GM20431 (cell line): ENCODE measurements around the gene ACP5.
"Not testable (repeated sequence)": the region's sequence is repeated elsewhere in the genome, so short reads cannot be mapped to it uniquely, and the experiment has no call there.

Experiments used
- in situ Hi-C: fragments of 300-500 bp; cut with MseI, MboI; formaldehyde crosslinking; loops from one replicate; pipeline ENCODE4 v1.15.0; 2020; ENCODE audit warnings: low sequenced_read_pairs; ENCODE audit not compliant: unreplicated experiment

ACP5 gene

GRCh38 chr19:11577451-11578257, at the start of gene ACP5:
TSS of gene ACP5 (minus strand) at chr19:11577645. CDS start at chr19:11577317, 328 bp downstream.
- in situ Hi-C loops = no loop called here

- in situ Hi-C loops = no loop called here
Measured at GRCh38 chr19:11626252-11626651, 48.8 kb upstream of the ACP5 start.

GRCh38 chr19:11624069-11624463, 46.6 kb upstream of the ACP5 start:
- in situ Hi-C loops = no loop called here

GRCh38 chr19:11622401-11622800, 45.0 kb upstream of the ACP5 start:
- in situ Hi-C loops = not testable (repeated sequence)

- in situ Hi-C loops = no loop called here
Measured at GRCh38 chr19:11620553-11620952, 43.1 kb upstream of the ACP5 start.

GRCh38 chr19:11617180-11618062, 40.0 kb upstream of the ACP5 start:
- in situ Hi-C loops = no loop called here

- in situ Hi-C loops = no loop called here
Measured at GRCh38 chr19:11612816-11613511, 35.5 kb upstream of the ACP5 start.

GRCh38 chr19:11611730-11612129, 34.3 kb upstream of the ACP5 start:
- in situ Hi-C loops = no loop called here

GRCh38 chr19:11606484-11606883, 29.0 kb upstream of the ACP5 start:
- in situ Hi-C loops = no loop called here

- in situ Hi-C loops = not testable (repeated sequence)
Measured at GRCh38 chr19:11599704-11600103, 22.3 kb upstream of the ACP5 start.

GRCh38 chr19:11598746-11599145, 21.3 kb upstream of the ACP5 start:
- in situ Hi-C loops = no loop called here

- in situ Hi-C loops = no loop called here
Measured at GRCh38 chr19:11598103-11598483, 20.6 kb upstream of the ACP5 start.

- in situ Hi-C loops = no loop called here
Measured at GRCh38 chr19:11597202-11598102, 20.0 kb upstream of the ACP5 start, which contains the start of gene ZNF627. TSS of gene ZNF627 (plus strand) at chr19:11597483. CDS start at chr19:11597628, 145 bp downstream.

- in situ Hi-C loops = no loop called here
Measured at GRCh38 chr19:11596156-11596555, 18.7 kb upstream of the ACP5 start.

GRCh38 chr19:11594084-11594483, 16.6 kb upstream of the ACP5 start:
- in situ Hi-C loops = no loop called here

GRCh38 chr19:11587975-11588631, 10.7 kb upstream of the ACP5 start:
- in situ Hi-C loops = no loop called here

- in situ Hi-C loops = no loop called here
Measured at GRCh38 chr19:11587302-11587974, 10.0 kb upstream of the ACP5 start.

- in situ Hi-C loops = no loop called here
Measured at GRCh38 chr19:11586331-11586730, 8.9 kb upstream of the ACP5 start.
